ENCODE measurements around the gene MRPL42. TPM values are rescaled to one million over a fixed set of nuclear protein-coding genes. Genes with fewer than 3 reads are reported as not detected.

MRPL42 gene
- total and polyA plus RNA-seq, 2 donors (not counting 1 experiment from before 2014, with no cell fraction given) = 31.5 to 45.2 TPM

GRCh38 chr12:93441081-93441616 is 26.2 kb upstream of the MRPL42 start:
- Histone ChIP-seq H3K9ac (ENCODE audit: low read length) (peak overlapping the region; percentile 96), H4K20me1 (ENCODE audit: control insufficient read depth, insufficient read depth, low read length, poor library complexity, severe bottlenecking) (peaks cover 27% of the 10 kb centered on the region), H3K4me2 (replicated peaks; ENCODE audit: low read depth, low read length, poor library complexity, severe bottlenecking) (peak overlapping the region; percentile 86), H2AFZ (ENCODE audit: insufficient read depth, low read depth, low read length, poor library complexity, severe bottlenecking) (peak overlapping the region; percentile 90), H3K27me3 (replicated peaks in 1 of 4; ENCODE audit: control extremely low read depth in 1 of 4, control insufficient read depth in 3 of 4, insufficient read depth in 4 of 4, low read length in 3 of 4) (no peaks in the 10 kb centered on the region), H3K4me1 (ENCODE audit: control insufficient read depth in 2 of 2, insufficient read depth in 2 of 2, low read length in 2 of 2) (peaks cover 48 to 53% of the 10 kb centered on the region in 2 donors), H3K27ac (ENCODE audit: low read length in 2 of 2) (peak overlapping the region; percentile 88 to 97), H3K36me3 (replicated peaks in 1 of 2; ENCODE audit: control extremely low read depth in 1 of 2, control insufficient read depth in 1 of 2, extremely low read depth in 1 of 2, insufficient read depth in 2 of 2, low read length in 1 of 2) (no peaks in the 10 kb centered on the region), H3K9me3 (ENCODE audit: control extremely low read depth in 1 of 3, control insufficient read depth in 2 of 3, insufficient read depth in 1 of 3, low read length in 2 of 3) (no peaks in the 10 kb centered on the region), H3K79me2 (ENCODE audit: control insufficient read depth, insufficient read depth, low read length) (peaks cover 55% of the 10 kb centered on the region), H3K4me3 (ENCODE audit: control extremely low read depth in 1 of 5, extremely low read depth in 1 of 5, insufficient read depth in 1 of 5, low read depth in 2 of 5, low read length in 4 of 5) (peak overlapping the region; percentile 65 to 92 (median 84))
- intact Hi-C loops (cut with micrococcal nuclease) = loop anchor here (5.0 kb wide), 3 partner anchors 131 to 1016 kb away; partner anchors contain the start of genes CEP83 and SOCS2
- TF ChIP-seq CTCF (IDR thresholded peaks at IDR 0.05) (no peak), EZH2 (IDR thresholded peaks at IDR 0.05; ENCODE audit: borderline replicate concordance, insufficient read depth, low read depth, low read length, poor library complexity, severe bottlenecking) (no peak)
- Mint-ChIP-seq H3K9me3 (ENCODE audit: insufficient read depth) (no peaks in the 10 kb centered on the region), H3K4me1 (peaks cover 54% of the 10 kb centered on the region), H3K27ac (peak overlapping the region; percentile 91), H3K27me3 (no peaks in the 10 kb centered on the region), H3K4me3 (peak overlapping the region; percentile 92)
- ATAC-seq (ENCODE audit: low read depth) (no peak), DNase-seq (peak; percentile 62)
- CTCF ChIA-PET = interaction anchor here (1.4 to 2.4 kb wide), 3 partner anchors 21 to 454 kb away, joined by 3 to 9 read pairs (median 3); no protein-coding TSS in a partner anchor
- under 1% methylated on average over 55 of the region's 55 CpGs for WGBS (ENCODE audit: insufficient coverage)
- POLR2A ChIA-PET = interaction anchor here (1.4 to 2.3 kb wide), 2 partner anchors 15 to 65 kb away, joined by 3 to 7 read pairs; no protein-coding TSS in a partner anchor
